SJCRH30 (cell line): ENCODE data around the gene HSF2BP. TPM values are rescaled to one million over a fixed set of nuclear protein-coding genes. Genes with fewer than 3 reads are reported as not detected.
"Not testable (repeated sequence)": the region's sequence is repeated elsewhere in the genome, so short reads cannot be mapped to it uniquely, and the experiment has no call there.

ENCODE experiments used
- DNase-seq, 2 experiments: peaks; one replicate each; pipeline ENCODE4 v3.0.0-alpha.2; 2015 to 2020
- H3K27ac ChIP-seq: fragments of 250-450 bp; sonication (Bioruptor Pico); 2 replicates; pipeline ENCODE4 v1.5.1; 2020; ENCODE audit warnings: mild to moderate bottlenecking, moderate library complexity
- H3K27me3 ChIP-seq: fragments of 250-450 bp; sonication (Bioruptor Pico); 2 replicates; pipeline ENCODE4 v1.5.1; 2020; ENCODE audit warnings: mild to moderate bottlenecking, moderate library complexity
- H3K36me3 ChIP-seq: fragments of 250-450 bp; sonication (Bioruptor Pico); 2 replicates; pipeline ENCODE4 v1.5.1; 2020; ENCODE audit warnings: mild to moderate bottlenecking, moderate library complexity
- H3K4me1 ChIP-seq: fragments of 250-450 bp; sonication (Bioruptor Pico); 2 replicates; pipeline ENCODE4 v1.5.1; 2020; ENCODE audit warnings: mild to moderate bottlenecking, moderate library complexity
- H3K4me3 ChIP-seq: fragments of 250-450 bp; sonication (Bioruptor Pico); 2 replicates; pipeline ENCODE4 v1.5.1; 2020; ENCODE audit warnings: mild to moderate bottlenecking, moderate library complexity
- H3K9me3 ChIP-seq: fragments of 250-450 bp; sonication (Bioruptor Pico); replicated peaks from 2 replicates; pipeline ENCODE4 v1.5.1; 2020; ENCODE audit warnings: mild to moderate bottlenecking, moderate library complexity
- total RNA-seq: library from RNA; depleted of rRNA; stranded (reverse); fragments of >200 nt; shearing (Covaris generic); gene quantifications from 2 replicates; pipeline ENCODE4 v1.2.3, GENCODE V29; 2014

Gene HSF2BP
- total RNA-seq, 1 experiment from 2014 or later, result 2.1 TPM

DNA sequence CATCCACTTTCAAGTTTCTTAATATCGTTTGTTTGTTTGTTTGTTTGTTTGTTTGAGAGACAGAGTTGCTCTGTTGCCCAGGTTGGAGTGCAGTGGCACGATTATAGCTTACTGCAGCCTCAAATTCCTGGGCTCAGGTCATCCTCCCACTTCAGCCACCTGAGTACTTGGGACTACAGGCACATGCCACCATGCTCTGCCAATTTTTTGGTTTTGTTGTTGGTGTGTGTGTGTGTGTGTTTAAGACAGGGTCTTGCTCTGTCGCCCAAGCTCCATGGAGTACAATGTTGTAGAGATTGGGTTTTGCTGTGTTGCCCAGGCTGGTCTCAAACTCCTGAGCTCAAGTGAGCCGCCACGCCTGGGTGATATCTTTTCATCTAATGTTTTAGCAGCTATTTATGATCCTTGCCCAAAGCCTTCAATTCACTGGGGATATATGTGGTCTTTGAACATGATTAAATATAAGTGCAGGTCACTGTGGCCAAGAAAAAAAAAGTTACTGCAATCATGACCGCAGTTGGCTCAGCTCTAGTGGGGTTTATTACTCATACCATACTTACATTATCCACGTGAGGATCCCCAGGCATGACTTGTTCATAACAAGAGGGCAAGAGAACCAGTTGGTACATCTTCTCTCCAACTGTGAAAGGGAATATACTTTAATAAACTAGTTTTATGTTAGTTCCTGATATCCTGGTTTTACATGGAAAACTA, 8.1 kb upstream of the HSF2BP start:
- no peak for DNase-seq
- Histone ChIP-seq H3K9me3 (no peaks in the 10 kb centered on the region), H3K4me1 (no peaks in the 10 kb centered on the region), H3K27me3 (no peaks in the 10 kb centered on the region), H3K27ac (no peak overlapping the region), H3K4me3 (no peak overlapping the region), H3K36me3 (peaks cover 70% of the 10 kb centered on the region)

DNA sequence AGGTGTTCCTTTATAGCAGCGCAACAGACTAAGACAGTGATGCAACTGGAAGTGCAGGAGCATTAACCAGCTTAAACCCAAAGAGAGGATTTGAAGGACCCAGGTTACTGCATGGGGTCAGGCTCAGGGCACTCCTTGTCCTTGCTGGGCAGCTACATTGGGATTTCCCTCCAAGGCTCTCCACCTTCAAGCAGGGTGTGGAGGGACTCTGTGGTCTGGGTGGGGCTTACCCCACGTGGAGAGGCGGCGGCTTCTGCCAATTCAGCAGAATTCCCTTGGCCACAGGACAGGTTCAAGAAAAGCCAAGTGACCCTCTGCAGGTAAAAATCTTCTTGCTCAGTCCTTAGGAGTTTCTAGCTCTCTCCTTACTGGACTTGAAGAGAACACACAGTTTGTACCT, 6.6 kb upstream of the HSF2BP start:
- Histone ChIP-seq H3K27ac (no peak overlapping the region), H3K36me3 (peaks cover 70% of the 10 kb centered on the region), H3K27me3 (no peaks in the 10 kb centered on the region), H3K9me3 (no peaks in the 10 kb centered on the region), H3K4me1 (no peaks in the 10 kb centered on the region), H3K4me3 (no peak overlapping the region)
- no peak for DNase-seq

DNA sequence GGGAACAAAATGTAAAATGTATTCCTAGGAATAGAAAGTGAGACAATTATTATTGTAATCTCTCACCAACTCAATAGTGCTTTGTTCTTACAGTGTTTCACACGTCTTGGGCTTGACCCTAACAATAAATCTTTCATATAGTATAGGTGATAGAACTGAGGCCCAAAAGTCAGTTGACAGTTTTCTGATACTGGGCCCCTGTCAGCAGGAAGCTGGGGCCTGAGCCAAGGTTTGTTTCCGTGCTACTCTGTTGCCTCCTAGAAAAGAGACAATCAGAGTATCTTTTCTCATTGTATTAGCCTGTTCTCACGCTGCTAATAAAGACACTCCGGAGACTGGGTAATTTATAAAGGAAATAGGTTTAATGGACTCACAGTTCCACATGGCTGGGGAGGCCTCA, 5.1 kb upstream of the HSF2BP start:
- no peak overlapping the region for H3K27ac ChIP-seq
- no peaks in the 10 kb centered on the region for H3K9me3 ChIP-seq
- no peaks in the 10 kb centered on the region for H3K4me1 ChIP-seq
- no peak for DNase-seq
- no peak overlapping the region for H3K4me3 ChIP-seq
- H3K36me3 ChIP-seq, result peaks cover 63% of the 10 kb centered on the region
- no peaks in the 10 kb centered on the region for H3K27me3 ChIP-seq

DNA sequence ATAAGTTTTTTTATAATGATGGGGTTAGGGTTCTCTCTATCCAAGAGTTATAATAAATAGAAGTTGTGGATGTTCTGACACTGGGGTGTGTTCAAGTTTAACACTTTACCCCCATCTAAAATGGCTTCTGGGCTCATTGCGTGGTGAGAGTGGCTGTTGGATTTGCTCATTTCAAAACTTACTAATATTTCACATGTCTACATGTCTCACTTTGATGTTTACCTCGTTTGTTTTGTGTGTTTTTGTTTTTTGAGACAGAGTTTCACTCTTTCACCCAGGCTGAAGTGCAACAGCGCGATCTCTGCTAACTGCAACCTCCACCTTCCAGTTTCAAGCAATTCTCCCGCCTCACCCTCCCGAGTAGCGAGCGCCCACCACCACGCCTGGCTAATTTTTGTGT, 3.7 kb upstream of the HSF2BP start:
- Histone ChIP-seq H3K4me3 (no peak overlapping the region), H3K9me3 (no peaks in the 10 kb centered on the region), H3K4me1 (no peaks in the 10 kb centered on the region), H3K27me3 (no peaks in the 10 kb centered on the region), H3K36me3 (peaks cover 61% of the 10 kb centered on the region), H3K27ac (no peak overlapping the region)
- no peak for DNase-seq

DNA sequence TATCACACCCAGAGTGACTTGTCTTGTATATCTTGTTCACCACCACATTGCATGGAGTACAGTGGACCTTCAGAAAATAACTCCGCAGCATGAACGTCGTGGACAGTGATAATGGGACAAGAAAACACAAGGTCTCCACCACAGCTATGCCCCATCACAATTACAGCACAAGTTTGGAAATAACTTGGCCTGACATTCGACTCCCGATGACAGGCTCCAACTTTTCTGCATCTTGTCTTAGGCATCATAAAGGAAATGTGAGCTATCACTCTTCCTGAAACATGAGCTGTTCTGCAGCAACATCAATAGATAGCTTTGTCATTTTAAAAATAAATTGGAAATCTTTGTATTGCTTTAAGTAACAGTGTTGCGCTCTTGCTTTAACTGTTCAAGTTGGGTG, 3.0 kb upstream of the HSF2BP start:
- Histone ChIP-seq H3K4me3 (no peak overlapping the region), H3K27me3 (no peaks in the 10 kb centered on the region), H3K36me3 (peaks cover 61% of the 10 kb centered on the region), H3K27ac (no peak overlapping the region), H3K4me1 (no peaks in the 10 kb centered on the region), H3K9me3 (no peaks in the 10 kb centered on the region)
- no peak for DNase-seq

DNA sequence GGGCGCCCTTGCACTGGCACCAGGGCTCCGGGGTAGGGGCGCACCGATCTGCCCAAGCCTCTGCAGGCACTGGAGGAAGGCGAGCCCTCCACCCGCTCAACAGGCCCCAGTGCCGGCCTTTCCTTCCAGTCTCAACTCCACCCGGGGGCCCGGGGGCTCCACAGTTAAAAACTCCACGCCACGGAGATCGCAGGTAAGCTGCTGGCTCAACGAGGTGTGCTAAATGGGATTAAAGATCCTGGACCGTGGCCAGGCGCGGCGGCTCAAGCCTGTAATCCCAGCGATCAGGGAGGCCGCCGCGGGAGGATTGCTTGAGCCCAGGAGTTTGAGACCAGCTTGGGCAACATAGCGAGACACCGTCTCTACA, 536 bp downstream of the HSF2BP start:
- Histone ChIP-seq H3K9me3 (no peaks in the 10 kb centered on the region), H3K4me3 (peak overlapping the region; percentile 89), H3K36me3 (peaks cover 29% of the 10 kb centered on the region), H3K27me3 (no peaks in the 10 kb centered on the region), H3K27ac (peak overlapping the region; percentile 69), H3K4me1 (no peaks in the 10 kb centered on the region)
- no peak for DNase-seq

DNA sequence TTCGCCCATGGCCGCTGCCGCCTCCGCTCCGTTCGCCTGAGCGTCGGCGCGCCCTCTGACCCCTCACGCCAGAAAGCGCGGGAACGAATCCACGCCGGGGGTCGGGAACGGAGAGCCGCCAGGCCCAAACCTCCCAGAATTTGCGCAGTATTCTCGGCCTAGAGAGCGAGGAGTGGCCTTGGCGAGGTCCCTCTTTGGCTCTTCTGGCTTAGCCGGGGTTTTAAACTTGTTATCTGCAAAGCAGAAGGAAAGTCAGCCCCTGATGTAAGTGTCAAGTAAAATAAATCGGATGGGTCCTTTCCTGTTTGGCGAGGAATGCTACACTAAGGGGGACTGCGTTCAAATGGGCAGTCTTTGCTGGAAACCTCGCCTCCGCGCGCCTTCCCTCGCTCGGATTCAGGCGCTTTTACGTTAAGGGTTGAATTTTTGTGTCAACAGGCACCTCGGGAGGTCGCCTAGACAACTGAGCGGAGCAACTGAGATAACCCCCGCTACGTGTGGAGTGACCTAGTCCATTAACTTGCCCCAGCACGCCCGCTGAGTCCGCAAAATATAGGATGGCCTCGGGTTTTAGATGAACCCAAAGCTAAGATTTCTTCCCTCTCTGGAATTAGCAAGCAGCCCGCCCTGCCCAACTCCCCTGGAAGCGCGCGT, 1.1 kb downstream of the HSF2BP start:
- Histone ChIP-seq H3K9me3 (no peaks in the 10 kb centered on the region), H3K27me3 (no peaks in the 10 kb centered on the region), H3K4me1 (no peaks in the 10 kb centered on the region), H3K4me3 (no peak overlapping the region), H3K27ac (no peak overlapping the region), H3K36me3 (peaks cover 23% of the 10 kb centered on the region)
- no peak for DNase-seq

DNA sequence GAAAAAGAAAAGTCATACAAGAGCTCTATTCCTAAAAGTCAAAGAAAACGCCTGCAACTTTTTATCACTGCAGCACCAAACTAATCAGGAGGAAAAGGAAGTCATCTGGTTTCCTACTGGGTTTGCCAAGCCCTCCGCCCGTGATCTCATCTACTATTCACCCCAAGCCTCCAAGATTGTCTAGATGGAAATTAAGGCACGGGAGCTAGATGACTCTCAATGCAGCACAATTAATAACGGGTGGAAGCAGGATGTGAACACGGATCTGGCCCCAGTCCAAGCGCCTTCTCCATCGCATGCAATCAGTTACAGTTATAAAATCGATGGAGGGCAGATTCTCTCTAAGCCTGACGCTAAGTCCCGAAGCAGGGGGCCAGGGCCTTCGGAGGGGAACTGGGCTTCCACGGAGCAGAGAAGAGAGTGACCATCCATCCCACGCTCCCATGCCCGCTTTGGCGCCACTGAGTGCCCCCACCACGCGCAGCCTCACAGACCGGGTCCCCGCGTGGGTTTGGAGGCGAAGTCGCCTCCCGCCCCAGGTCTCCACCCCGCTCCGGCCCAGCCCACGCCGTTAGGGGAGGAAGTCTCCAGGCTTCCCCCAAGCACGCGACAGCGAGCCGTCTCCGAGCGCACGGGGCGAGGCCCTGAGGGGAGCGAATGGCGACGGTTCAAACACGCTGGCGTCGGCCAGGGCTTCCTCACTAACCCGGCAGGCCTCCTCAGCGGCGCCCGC, 1.8 kb downstream of the HSF2BP start:
- no peak for DNase-seq
- Histone ChIP-seq H3K36me3 (peaks cover 17% of the 10 kb centered on the region), H3K4me3 (no peak overlapping the region), H3K27ac (no peak overlapping the region), H3K9me3 (no peaks in the 10 kb centered on the region), H3K27me3 (no peaks in the 10 kb centered on the region), H3K4me1 (no peaks in the 10 kb centered on the region)

DNA sequence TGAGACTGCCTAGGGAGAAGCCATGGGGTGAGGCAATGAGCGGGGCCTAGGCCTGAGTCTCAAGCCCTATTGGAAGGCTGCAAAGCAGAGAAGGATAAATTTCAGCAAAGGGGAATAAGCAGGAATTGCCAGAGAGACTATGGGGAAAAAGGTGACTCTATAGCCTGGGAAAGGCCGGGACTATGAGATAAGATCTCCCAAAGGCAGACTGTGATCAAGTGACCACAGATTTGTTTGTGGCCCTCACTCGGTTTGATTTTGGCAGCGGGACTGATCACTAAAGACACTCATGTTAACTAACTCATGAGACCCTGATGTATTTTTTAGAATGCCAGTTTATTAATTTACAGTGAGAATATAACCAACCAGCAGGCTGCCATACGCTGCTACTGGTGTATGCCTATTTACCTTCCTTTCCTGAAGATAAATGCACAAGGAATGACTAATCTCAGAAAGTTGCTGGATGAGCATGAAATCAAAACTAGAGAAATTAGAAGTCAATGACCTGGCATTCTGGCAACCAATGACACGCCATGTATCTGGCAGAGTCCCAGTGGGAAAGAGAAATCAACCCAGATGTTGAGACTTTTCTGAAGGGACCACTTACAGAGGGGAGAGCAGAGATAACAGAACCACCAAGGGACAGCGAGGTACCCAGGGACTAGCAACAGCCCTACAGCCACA, 4.3 kb downstream of the HSF2BP start:
- no peak for DNase-seq
- H3K4me3 ChIP-seq, result no peak overlapping the region
- H3K9me3 ChIP-seq, result no peaks in the 10 kb centered on the region
- H3K27ac ChIP-seq, result no peak overlapping the region
- no peaks in the 10 kb centered on the region for H3K4me1 ChIP-seq
- H3K36me3 ChIP-seq, result no peaks in the 10 kb centered on the region
- no peaks in the 10 kb centered on the region for H3K27me3 ChIP-seq

DNA sequence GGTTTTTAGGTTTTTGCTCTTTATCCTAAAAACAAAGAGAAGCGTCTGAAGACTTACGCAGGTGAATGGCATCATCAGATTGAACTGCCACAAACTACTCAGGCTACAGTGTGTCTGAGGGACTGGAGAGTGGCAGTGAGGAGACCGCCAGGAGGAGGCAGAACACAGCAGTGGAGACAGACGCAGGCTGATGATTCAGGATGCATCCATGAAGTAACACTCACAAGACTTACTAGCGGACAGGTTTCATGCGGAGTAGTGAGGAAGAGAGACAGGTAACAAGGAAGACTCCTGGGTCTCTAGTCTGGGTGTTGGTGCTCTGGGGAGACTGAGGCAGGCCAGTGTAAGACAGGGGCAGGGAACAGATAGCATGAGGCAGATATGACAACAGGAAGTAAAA, 5.7 kb downstream of the HSF2BP start:
- Histone ChIP-seq H3K36me3 (no peaks in the 10 kb centered on the region), H3K9me3 (no peaks in the 10 kb centered on the region)
- no peak for DNase-seq

DNA sequence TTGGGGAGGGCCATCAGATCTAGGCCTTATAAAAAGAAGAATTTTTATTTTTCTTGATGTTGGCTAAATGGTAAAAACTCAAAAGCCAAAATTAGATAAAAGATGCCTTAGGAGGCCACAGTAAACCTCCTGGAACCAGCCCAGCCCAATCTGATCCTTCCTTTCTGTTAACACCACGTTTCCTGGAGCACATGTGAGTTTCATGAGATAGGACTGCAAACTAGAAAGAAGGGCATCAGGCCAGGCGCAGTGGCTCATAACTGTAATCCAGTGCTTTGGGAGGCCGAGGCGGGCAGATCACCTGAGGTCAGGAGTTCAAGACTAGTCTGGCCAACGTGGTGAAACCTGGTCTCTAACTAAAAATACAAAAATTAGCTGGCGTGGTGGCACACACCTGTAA, 6.7 kb downstream of the HSF2BP start:
- Histone ChIP-seq H3K36me3 (no peaks in the 10 kb centered on the region), H3K4me3 (no peak overlapping the region), H3K27me3 (no peaks in the 10 kb centered on the region), H3K9me3 (no peaks in the 10 kb centered on the region), H3K4me1 (no peaks in the 10 kb centered on the region), H3K27ac (no peak overlapping the region)
- no peak for DNase-seq

More for the DNA sequence above, 5.7 kb downstream of the HSF2BP start:
- Histone ChIP-seq H3K4me1 (no peaks in the 10 kb centered on the region), H3K4me3 (no peak overlapping the region), H3K27me3 (no peaks in the 10 kb centered on the region), H3K27ac (no peak overlapping the region)

DNA sequence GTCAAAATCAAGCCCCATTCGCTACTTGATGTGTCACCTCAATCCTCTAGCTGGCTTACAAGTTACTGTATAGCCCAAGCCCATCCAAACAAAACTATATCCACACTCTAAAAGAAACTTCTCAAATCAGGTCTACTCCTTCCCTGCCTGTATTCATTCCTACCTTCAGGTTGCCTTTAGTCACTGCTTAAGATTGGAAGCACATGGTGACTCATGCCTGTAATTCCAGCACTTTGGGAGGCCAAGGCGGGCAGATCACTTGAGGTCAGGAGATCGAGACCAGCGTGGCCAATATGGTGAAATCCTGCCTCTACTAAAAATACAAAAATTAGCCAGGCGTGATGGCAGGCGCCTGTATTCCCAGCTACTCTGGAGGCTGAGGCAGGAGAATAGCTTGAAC, 7.4 kb downstream of the HSF2BP start:
- not testable (repeated sequence) for DNase-seq, H3K9me3 ChIP-seq, H3K27me3 ChIP-seq, H3K4me3 ChIP-seq, H3K4me1 ChIP-seq, H3K36me3 ChIP-seq, H3K27ac ChIP-seq

DNA sequence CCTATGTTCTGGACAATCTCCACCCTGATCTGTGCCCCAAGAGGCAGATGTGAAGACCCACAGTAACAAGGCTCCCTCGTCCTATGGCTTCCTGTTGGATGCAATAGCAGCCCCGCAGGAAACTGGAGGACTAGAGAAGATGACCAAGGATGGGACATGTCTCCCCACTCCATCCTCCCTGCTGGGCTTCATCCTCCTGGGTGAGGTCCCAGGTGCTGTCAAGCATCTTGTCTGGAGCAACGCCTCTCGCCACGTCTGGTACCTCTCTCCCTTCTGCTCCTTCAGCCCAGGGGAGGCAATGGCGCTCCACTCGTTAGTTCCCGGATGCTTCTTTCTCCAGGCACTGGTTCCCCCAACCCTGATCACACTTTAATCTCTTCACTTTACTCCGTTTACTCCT, 11.1 kb downstream of the HSF2BP start:
- no peak for DNase-seq
- Histone ChIP-seq H3K4me1 (peaks cover 16% of the 10 kb centered on the region), H3K27ac (no peak overlapping the region), H3K36me3 (no peaks in the 10 kb centered on the region), H3K4me3 (no peak overlapping the region), H3K27me3 (no peaks in the 10 kb centered on the region), H3K9me3 (no peaks in the 10 kb centered on the region)

DNA sequence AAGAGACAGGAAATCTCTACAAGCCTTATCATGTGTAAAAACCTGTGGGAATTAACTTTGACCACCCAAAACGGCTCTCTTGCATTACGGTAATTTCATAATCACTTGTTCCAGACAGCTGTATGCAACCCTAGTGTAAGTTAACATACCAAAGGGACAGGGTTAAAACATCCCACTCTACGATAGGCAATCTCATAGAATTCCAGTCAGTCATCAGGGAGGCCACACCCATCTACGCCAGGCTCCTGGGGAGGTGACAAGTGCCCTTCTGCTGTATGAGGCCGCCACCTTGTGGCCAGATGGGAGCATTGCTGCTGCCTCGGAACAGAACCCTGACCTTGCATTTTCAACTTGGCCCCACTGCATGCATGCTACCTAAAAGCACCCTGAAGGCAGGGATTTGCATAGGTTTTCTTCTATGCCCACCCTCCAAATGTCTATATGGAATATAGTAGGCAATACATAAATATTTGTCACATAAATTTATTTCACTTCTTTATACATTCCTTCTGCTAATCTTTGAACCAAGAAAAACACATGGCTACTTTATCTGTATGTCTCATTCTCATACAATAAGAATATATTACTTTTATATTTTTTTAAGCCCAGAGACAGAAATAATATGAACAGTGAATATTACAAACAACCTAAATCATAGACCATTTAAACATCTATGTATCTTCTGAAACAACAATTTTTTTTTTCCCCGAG, 12.6 kb downstream of the HSF2BP start:
- Histone ChIP-seq H3K36me3 (no peaks in the 10 kb centered on the region), H3K27ac (no peak overlapping the region; the same call in 1 of the 2 replicates), H3K9me3 (no peaks in the 10 kb centered on the region), H3K4me3 (no peak overlapping the region), H3K4me1 (peaks cover 16% of the 10 kb centered on the region), H3K27me3 (no peaks in the 10 kb centered on the region)
- DNase-seq, result peak; percentile 93 to 97
